HEK293T (cell line): ENCODE data around the gene MC1R.

Experiments
- CTCF ChIA-PET: fragments of 350-600 bp; formaldehyde crosslinking; extraction: SDS; loops from one replicate; lab custom pipeline; 2021; ENCODE audit warnings: antibody characterized with exemption, inconsistent platforms; lab: Yijun Ruan, JAX
- POLR2A ChIA-PET: fragments of 350-600 bp; formaldehyde crosslinking; extraction: SDS; loops from one replicate; lab custom pipeline; 2020; ENCODE audit warnings: antibody characterized with exemption, inconsistent platforms; lab: Yijun Ruan, JAX
- DNase-seq: peaks from one replicate; pipeline ENCODE4 v3.0.0; 2012; ENCODE audit warnings: mixed read lengths; ENCODE audit errors: extremely low spot score
- ARNT ChIP-seq: fragments of 450-650 bp; IDR thresholded peaks from 2 replicates; pipeline ENCODE4 v1.6.1; 2017; ENCODE audit warnings: mild to moderate bottlenecking
- BHLHE40 ChIP-seq: fragments of 450-650 bp; IDR thresholded peaks from 2 replicates; pipeline ENCODE4 v1.6.1; 2016; ENCODE audit warnings: mild to moderate bottlenecking, moderate library complexity, borderline replicate concordance
- CTBP1 ChIP-seq: fragments of 450-650 bp; IDR thresholded peaks from 2 replicates; pipeline ENCODE4 v1.6.1; 2016; ENCODE audit warnings: borderline replicate concordance
- ELF4 ChIP-seq: fragments of 450-650 bp; IDR thresholded peaks from 2 replicates; pipeline ENCODE4 v1.6.1; 2017; ENCODE audit warnings: antibody characterized with exemption
- FOXA1 ChIP-seq: fragments of 450-650 bp; IDR thresholded peaks from 2 replicates; pipeline ENCODE4 v1.6.1; 2016; ENCODE audit warnings: mild to moderate bottlenecking
- FOXK2 ChIP-seq: fragments of 450-650 bp; IDR thresholded peaks from 2 replicates; pipeline ENCODE4 v1.6.1; 2016; ENCODE audit warnings: mild to moderate bottlenecking
- FOXM1 ChIP-seq: fragments of 450-650 bp; IDR thresholded peaks from 2 replicates; pipeline ENCODE4 v1.6.1; 2017; ENCODE audit warnings: mild to moderate bottlenecking, borderline replicate concordance
- HDGF ChIP-seq: fragments of 450-650 bp; IDR thresholded peaks from 2 replicates; pipeline ENCODE4 v1.6.1; 2017; ENCODE audit warnings: antibody characterized with exemption, borderline replicate concordance
- L3MBTL2 ChIP-seq: fragments of 450-650 bp; conservative IDR thresholded peaks from 2 replicates; pipeline ENCODE4 v1.6.1; 2016; ENCODE audit warnings: mild to moderate bottlenecking
- LEF1 ChIP-seq: fragments of 450-650 bp; IDR thresholded peaks from 2 replicates; pipeline ENCODE4 v1.6.1; 2017; ENCODE audit warnings: mild to moderate bottlenecking, borderline replicate concordance
- NFRKB ChIP-seq: fragments of 450-650 bp; IDR thresholded peaks from 2 replicates; pipeline ENCODE4 v1.6.1; 2016; ENCODE audit warnings: mild to moderate bottlenecking, moderate library complexity
- SP1 ChIP-seq: fragments of 450-650 bp; IDR thresholded peaks from 2 replicates; pipeline ENCODE4 v1.6.1; 2017
- SUZ12 ChIP-seq: fragments of 450-650 bp; IDR thresholded peaks from 2 replicates; pipeline ENCODE4 v1.6.1; 2016; ENCODE audit warnings: mild to moderate bottlenecking
- TARDBP ChIP-seq: fragments of 450-650 bp; IDR thresholded peaks from 2 replicates; pipeline ENCODE4 v1.6.1; 2016
- ZNF384 ChIP-seq: fragments of 450-650 bp; IDR thresholded peaks from 2 replicates; pipeline ENCODE4 v1.6.1; 2016
- TF ChIP-seq, protein P1 (sequence below): fragments of 450-650 bp; IDR thresholded peaks from 2 replicates; pipeline ENCODE4 v1.6.1; 2016

The MC1R gene

DNA sequence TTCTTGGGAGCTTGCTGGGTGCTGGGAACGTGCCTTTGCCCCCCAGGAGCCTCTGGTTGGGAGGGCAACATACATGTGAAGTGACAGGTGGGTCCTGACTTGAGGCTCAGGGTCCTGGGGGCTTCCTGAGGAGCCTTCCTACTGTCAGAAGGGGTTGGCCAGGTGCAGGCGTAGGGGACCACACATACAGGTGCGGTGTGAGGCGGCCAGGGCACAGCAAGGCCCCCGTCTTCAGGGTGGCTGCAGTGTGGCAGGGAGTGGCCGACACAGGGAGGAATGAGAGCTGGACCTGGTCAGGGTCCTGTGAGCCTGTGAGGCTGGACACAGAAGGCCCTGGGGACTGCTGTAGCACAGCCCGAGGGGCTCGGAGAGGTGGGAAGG is 34.6 kb upstream of the MC1R start:
- ChIA-PET CTCF (no interaction called here), POLR2A (no interaction called here)
- no peak for TF ChIP-seq TARDBP
- TF ChIP-seq BHLHE40 = no peak
- TF ChIP-seq, protein P1, sequence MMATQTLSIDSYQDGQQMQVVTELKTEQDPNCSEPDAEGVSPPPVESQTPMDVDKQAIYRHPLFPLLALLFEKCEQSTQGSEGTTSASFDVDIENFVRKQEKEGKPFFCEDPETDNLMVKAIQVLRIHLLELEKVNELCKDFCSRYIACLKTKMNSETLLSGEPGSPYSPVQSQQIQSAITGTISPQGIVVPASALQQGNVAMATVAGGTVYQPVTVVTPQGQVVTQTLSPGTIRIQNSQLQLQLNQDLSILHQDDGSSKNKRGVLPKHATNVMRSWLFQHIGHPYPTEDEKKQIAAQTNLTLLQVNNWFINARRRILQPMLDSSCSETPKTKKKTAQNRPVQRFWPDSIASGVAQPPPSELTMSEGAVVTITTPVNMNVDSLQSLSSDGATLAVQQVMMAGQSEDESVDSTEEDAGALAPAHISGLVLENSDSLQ = no peak
- no peak for DNase-seq

DNA sequence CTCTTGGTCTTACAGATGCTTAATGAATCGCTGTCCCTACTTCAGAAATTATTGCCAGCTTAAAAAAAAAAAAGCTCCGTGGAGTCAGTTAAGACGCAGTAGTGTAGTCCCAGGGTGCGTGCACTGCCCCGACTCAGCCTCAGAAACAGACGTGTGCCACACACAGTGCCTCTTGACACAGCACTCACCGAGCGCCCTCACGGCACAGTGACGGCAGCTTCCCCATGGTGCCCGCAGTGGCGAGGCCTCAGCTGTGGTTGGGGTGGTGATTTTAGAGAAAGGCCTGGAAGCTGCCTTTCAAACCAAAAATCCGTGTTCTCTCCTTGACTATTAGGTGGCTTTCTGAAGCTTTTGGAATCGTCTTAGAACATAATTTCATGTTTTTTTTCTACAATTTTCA is 31.4 kb upstream of the MC1R start:
- CTCF ChIA-PET = interaction anchor here (0.9 kb wide), 1 partner anchor 23 kb away, joined by 5 read pairs; no protein-coding TSS in a partner anchor
- no peak for DNase-seq
- POLR2A ChIA-PET = interaction anchor here (0.6 kb wide), 1 partner anchor 197 kb away, joined by 3 read pairs; no protein-coding TSS in a partner anchor
- TF ChIP-seq SUZ12 = no peak
- no peak for TF ChIP-seq SP1
- no peak for TF ChIP-seq BHLHE40
- TF ChIP-seq FOXA1 = no peak
- TF ChIP-seq ELF4 = no peak

DNA sequence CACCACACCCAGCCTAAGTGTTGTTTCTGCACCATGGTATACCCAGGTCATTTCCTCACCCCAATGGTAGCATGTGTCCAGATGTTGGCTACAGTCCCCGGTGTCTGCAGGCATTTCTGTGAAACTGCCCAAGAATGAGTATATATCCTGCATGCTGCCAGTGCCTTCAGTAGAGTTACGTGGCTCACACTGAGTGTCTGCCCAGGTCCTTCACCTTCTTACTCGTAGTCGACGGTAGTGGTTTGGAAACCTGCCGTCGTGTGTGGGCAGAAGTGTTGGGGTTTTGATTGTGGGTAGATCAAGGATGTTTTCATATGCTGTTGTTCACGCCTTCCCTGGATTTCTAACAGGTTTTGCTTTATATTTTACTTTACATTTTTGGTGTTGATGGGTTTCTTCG is 28.5 kb upstream of the MC1R start:
- TF ChIP-seq ZNF384 (no peak), LEF1 (no peak), NFRKB (no peak), FOXM1 (no peak)
- DNase-seq = no peak
- ChIA-PET CTCF (no interaction called here), POLR2A (interaction anchor here (1.6 kb wide), 1 partner anchor 17 kb away, joined by 9 read pairs; the partner anchor contains the start of gene TCF25)

DNA sequence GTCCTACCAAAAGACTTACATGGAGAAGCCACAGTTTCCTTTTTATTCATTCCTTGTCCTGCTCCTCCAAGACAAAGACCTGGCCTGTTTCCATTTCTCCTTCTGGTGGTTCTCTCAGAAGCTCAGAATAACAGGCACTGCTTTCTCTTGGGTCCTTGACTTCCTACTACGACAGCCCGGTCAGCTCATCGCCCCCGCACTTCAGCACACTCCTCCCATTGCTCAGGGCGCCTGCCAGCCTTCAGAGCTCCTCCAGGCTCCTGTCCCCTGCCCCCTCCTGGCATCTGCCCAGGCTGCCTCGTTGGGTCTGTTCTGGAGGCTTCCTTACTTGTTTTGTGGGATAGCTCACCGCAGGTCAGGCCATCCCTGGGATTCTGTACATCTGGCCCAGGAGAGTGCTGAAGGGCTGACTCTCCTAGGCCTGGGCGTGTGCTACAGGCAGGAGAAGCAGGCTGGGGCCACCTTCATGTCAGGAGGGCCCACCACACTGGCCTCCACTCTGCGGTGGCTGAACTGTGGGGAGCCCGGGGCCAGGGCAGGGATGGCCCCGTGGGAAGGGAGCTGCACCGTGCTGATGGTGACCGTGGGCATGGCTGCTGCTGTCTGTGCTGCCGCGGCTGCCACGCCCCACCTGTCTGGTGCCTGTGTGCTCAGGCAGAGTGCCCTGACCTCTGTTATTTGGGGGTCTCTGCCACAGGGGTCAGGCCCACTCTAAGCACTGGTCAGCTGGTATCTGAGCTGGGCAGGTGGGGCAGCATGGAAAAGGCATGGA is 27.6 kb upstream of the MC1R start:
- no peak for DNase-seq
- POLR2A ChIA-PET = interaction anchor here (1.6 kb wide), 1 partner anchor 18 kb away, joined by 9 read pairs; the partner anchor contains the start of gene TCF25
- TF ChIP-seq BHLHE40 (no peak), ELF4 (no peak), SP1 (no peak), FOXA1 (no peak), FOXK2 (no peak), LEF1 (no peak), HDGF (no peak), FOXM1 (no peak), SUZ12 (no peak), NFRKB (no peak), L3MBTL2 (no peak), TARDBP (no peak), ARNT (no peak), CTBP1 (no peak)
- TF ChIP-seq, protein P1 = no peak
- CTCF ChIA-PET = interaction anchor here (0.5 kb wide), 1 partner anchor 10 kb away, joined by 4 read pairs; no protein-coding TSS in a partner anchor

DNA sequence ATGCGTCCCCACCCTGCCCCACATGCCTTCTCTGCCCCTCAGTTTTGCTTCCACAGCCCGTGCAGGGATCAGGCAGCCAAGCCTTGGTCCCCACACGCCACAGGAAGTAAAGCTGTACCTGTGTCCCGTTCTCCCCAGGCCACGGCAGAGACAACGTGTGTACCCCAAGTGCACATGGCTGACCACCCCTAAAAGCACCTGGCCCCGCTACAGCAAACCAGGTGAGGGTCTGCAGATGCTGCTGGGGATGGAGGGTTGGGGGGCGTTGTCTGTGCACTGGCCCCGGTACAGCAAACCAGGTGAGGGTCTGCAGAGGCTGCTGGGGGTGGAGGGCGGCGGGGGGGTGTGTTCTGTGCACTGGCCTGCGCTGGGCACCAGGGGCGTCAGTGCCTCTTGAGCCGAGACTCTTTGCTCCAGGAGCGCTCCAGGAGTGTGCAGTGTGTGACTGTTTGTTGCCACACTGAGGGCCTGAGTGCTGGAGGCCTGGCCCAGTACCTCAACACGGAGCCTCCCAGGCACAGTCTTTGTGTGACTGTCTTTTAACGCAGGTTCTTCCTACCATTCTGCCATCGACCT is 26.5 kb upstream of the MC1R start:
- no peak for DNase-seq
- ChIA-PET CTCF (no interaction called here), POLR2A (interaction anchor here (1.6 kb wide), 1 partner anchor 19 kb away, joined by 9 read pairs; the partner anchor contains the start of gene TCF25)
- TF ChIP-seq SP1 (no peak), TARDBP (no peak), ELF4 (no peak), SUZ12 (no peak), ZNF384 (no peak), CTBP1 (no peak), FOXA1 (no peak), NFRKB (no peak), LEF1 (no peak), BHLHE40 (no peak), ARNT (no peak), FOXM1 (no peak), FOXK2 (no peak)
- TF ChIP-seq, protein P1 = no peak

DNA sequence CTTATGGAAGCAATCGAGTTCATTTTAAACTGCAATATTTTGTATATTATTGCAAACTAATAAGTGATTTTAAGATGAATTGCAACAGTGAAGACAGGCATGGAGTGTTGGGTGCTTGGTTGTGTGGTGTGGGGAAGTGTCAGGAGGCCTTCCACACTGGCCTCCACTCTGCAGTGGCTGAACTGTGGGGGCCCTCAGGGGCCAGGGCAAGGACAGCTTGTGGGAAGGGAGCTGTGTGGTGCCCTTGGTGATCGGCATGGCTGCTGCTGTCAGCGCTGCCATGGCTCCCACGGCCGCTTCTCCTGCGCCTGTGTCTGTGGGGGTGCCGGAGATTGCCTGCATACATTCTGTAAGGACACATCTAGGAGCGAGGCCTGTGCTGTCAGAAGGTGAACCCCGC is 26.0 kb upstream of the MC1R start:
- no peak for TF ChIP-seq ELF4
- no peak for TF ChIP-seq FOXK2
- no peak for TF ChIP-seq NFRKB
- no peak for TF ChIP-seq FOXA1
- TF ChIP-seq L3MBTL2 = no peak
- TF ChIP-seq BHLHE40 = no peak
- TF ChIP-seq ZNF384 = no peak
- TF ChIP-seq CTBP1 = no peak
- POLR2A ChIA-PET = interaction anchor here (1.3 kb wide), 1 partner anchor 19 kb away, joined by 4 read pairs; the partner anchor contains the start of gene TCF25
- CTCF ChIA-PET = no interaction called here
- no peak for DNase-seq
